GM12891 (cell line): ENCODE measurements around the gene WDR48.

Source experiments
- DNase-seq: peaks from one replicate; pipeline ENCODE4 v3.0.0; 2011; ENCODE audit warnings: low spot score; ENCODE audit not compliant: insufficient read length
- FAIRE-seq: peaks from 2 replicates; lab custom pipeline; 2011; peaks lifted over from hg19 to GRCh38; lab: Jason Lieb, UNC
- PAX5 ChIP-seq: IDR thresholded peaks from 2 replicates; pipeline ENCODE4 v1.6.1; 2011; ENCODE audit warnings: low read length, moderate library complexity, mild to moderate bottlenecking; ENCODE audit not compliant: insufficient read depth, severe bottlenecking
- POLR2A ChIP-seq: IDR thresholded peaks from 2 replicates; pipeline ENCODE4 v1.6.1; 2011; ENCODE audit warnings: low read depth, low read length, control low read depth
- POLR2AphosphoS5 ChIP-seq: IDR thresholded peaks from 2 replicates; pipeline ENCODE4 v1.6.1; 2011; ENCODE audit warnings: low read depth, low read length, control low read depth
- POU2F2 ChIP-seq: IDR thresholded peaks from 2 replicates; pipeline ENCODE4 v1.6.1; 2011; ENCODE audit warnings: low read depth, mild to moderate bottlenecking, control low read depth, low read length, moderate library complexity
- SPI1 ChIP-seq: IDR thresholded peaks from 2 replicates; pipeline ENCODE4 v1.6.1; 2011; ENCODE audit warnings: low read depth, low read length, control low read depth
- TAF1 ChIP-seq: IDR thresholded peaks from 2 replicates; pipeline ENCODE4 v1.6.1; 2011; ENCODE audit warnings: low read depth, low read length, control low read depth

WDR48 gene

DNA sequence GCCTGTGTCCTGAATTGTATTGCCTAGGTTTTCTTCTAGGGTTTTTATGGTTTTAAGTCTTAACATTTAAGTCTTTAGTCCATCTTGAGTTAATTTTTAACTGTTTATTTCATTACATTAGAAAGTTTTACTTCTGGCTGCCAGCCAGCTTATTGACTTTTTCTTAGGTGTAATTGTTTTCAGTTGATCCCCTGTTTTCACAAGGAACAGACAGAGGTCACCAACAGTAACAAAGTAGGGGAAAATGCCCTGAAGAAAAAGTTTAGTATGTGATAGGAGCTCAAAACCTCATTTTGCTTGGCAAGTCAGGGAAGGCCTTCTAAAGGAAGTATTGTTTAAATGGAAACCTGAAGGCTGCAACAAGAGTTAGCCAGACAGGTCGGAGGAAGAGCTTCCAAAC is 10.4 kb downstream of the WDR48 start:
- no peak for TF ChIP-seq PAX5
- DNase-seq (no peak), FAIRE-seq (no peak)

DNA sequence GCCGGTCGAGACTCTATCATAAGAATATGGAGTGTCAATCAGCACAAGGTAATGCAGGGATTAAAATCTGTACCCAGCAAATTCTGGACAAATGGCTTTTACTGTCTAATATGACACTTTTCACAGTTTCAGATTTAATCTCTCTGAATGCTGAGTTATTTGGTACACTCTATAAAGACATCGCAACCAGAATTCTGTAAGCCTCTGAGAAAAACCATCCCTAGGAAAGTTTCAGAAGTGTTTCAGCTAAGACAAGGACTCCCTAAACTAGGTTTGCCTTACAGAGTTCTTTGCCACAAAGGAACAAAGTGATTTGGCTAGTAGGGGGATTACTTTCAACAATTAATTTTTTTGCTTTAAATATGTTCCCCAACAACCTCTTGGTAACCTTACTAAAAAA is 11.3 kb downstream of the WDR48 start:
- no peak for FAIRE-seq
- DNase-seq, result no peak
- TF ChIP-seq TAF1, result no peak
- no peak for TF ChIP-seq POLR2A
- no peak for TF ChIP-seq SPI1
- TF ChIP-seq POLR2AphosphoS5, result no peak
- TF ChIP-seq PAX5, result no peak
- TF ChIP-seq POU2F2, result no peak

GRCh38 chr3:39064646-39065045 is 12.8 kb downstream of the WDR48 start:
- DNase-seq (no peak), FAIRE-seq (no peak)

DNA sequence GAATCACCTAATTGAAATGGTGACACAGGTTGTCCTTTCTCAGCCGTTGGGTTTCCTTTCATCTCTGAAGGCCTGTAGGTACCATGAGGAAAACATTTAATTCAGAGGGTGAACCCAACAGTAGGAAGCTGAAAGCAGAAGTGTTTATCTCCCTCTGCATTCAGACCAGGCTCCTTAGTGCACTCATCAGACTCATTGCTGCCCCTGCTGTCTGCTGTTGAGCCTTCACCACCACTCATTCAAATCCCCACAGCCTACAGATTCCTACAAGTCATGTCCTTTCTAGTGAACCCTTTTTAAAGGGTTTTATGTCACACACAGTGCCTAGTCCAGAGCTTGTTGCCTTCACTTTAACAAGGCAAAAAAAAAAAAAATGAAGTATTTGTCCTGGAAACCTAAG is 13.4 kb downstream of the WDR48 start:
- TF ChIP-seq TAF1 (no peak), SPI1 (peak; percentile 74)
- DNase-seq (no peak), FAIRE-seq (peak; percentile 85)

More at GRCh38 chr3:39064646-39065045, 12.8 kb downstream of the WDR48 start:
- TF ChIP-seq SPI1, result no peak
- no peak for TF ChIP-seq POLR2A
- no peak for TF ChIP-seq POU2F2
- no peak for TF ChIP-seq PAX5
- no peak for TF ChIP-seq POLR2AphosphoS5

- DNase-seq, result no peak
- FAIRE-seq, result no peak
- TF ChIP-seq POU2F2 (no peak), POLR2A (no peak), PAX5 (no peak), TAF1 (no peak), POLR2AphosphoS5 (no peak), SPI1 (no peak)
These were observed 15.5 kb downstream of the WDR48 start for GRCh38 chr3:39067286-39067685.

- FAIRE-seq, result no peak
- TF ChIP-seq SPI1 (no peak), TAF1 (no peak), PAX5 (no peak), POLR2A (no peak), POLR2AphosphoS5 (no peak), POU2F2 (no peak)
- no peak for DNase-seq
These were observed 16.7 kb downstream of the WDR48 start for GRCh38 chr3:39068556-39068955.

- DNase-seq (no peak), FAIRE-seq (peak; percentile 77)
- 0 out of 2 replicates have a peak, but pooled peaks have one; percentile 13 for TF ChIP-seq SPI1
- no peak for TF ChIP-seq PAX5
These were observed 24.1 kb downstream of the WDR48 start for GRCh38 chr3:39075910-39076309.

DNA sequence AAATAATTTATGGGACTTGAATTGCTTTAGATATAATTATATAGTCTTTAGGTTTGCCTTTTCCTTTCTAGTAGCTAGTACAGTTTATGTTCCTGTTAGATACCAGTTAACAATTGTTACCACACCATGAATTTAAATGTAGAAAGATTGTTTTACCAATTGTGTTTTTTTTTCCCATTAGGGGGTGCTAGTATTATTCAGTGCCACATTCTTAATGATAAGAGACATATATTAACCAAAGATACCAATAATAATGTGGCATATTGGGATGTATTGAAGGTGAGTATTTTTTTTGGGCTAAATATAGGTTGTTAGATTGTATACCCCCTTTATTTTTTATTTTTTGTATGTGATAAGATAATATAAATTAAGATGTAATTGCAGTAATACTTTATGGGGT is 27.7 kb downstream of the WDR48 start:
- FAIRE-seq, result no peak
- TF ChIP-seq PAX5, result no peak
- no peak for TF ChIP-seq POLR2AphosphoS5
- no peak for TF ChIP-seq POLR2A
- no peak for TF ChIP-seq TAF1
- TF ChIP-seq SPI1, result no peak
- TF ChIP-seq POU2F2, result no peak

DNA sequence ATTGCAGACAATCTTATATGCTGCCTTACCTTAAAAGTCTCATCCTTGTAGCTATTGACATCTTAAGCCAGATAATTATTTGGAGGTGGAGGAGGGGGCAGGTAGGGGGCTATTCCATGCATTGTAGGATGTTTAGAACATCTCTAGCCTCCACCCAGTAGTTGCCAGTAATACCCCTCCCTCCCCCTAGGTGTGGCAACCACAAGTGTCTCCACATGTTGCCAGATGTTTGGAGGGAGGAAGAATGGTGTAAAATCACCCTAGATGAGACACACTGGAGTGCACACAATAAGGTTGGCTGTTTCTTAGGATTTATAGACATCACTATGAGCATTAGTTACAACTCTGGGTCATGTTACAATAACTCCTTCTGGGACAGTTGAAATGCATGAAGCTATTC is 28.2 kb downstream of the WDR48 start:
- DNase-seq, result no peak
- no peak for TF ChIP-seq PAX5
- TF ChIP-seq POLR2A, result no peak
- no peak for TF ChIP-seq POLR2AphosphoS5
- no peak for TF ChIP-seq POU2F2
- no peak for TF ChIP-seq TAF1
- no peak for TF ChIP-seq SPI1
- FAIRE-seq, result peak; percentile 9

More for the DNA sequence above, 27.7 kb downstream of the WDR48 start:
- no peak for DNase-seq

DNA sequence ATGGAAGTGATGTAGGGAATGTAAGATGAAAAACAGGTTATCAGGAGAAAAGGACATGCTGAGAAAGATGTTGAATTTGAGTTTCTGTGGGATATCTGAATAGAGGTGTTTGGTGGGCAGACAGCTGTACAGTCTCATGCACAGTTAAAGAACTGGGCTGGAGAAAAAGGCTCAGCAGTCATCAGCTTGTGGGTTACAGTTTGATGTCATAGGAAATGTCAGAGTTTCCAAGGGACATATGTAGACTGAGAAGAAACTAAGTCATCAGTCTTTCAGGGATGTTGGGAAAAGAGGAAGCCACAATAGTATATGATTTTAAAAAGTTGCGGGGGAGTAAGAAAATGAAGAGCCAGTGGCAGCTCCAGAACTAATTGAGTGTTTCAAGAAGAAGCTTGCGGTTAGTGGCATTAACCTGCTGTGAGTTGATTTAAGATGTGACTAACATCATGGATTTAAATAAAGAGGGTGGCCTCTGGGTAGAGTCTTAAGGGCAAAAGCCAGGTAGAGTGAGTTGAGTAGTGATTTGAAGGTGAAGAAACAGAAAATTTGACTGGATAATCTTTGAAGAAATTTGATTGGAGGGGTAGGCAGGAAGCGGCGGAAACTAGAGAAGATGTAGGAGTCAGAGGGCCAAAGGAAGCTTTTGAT is 31.0 kb downstream of the WDR48 start:
- no peak for DNase-seq
- no peak for TF ChIP-seq POLR2AphosphoS5
- TF ChIP-seq TAF1, result no peak
- TF ChIP-seq SPI1, result no peak
- TF ChIP-seq POU2F2, result no peak
- no peak for TF ChIP-seq PAX5
- no peak for TF ChIP-seq POLR2A
- FAIRE-seq, result peak; percentile 33
